Ecto neural progenitor cell (in vitro differentiated cells): Measurements from ENCODE around the gene HOXA6.

Source experiments
- DNase-seq: peaks from one replicate; pipeline ENCODE4 v3.0.0-alpha.2; 2018; ENCODE audit warnings: low spot score

HOXA6 gene

GRCh38 chr7:27107391-27108381 is 39.9 kb downstream of the HOXA6 start:
- no peak for DNase-seq

GRCh38 chr7:27106901-27107240 is 40.7 kb downstream of the HOXA6 start:
- DNase-seq, result no peak

GRCh38 chr7:27106181-27106900 is 41.2 kb downstream of the HOXA6 start:
- DNase-seq, result peak; percentile 75

- no peak for DNase-seq
Observed at GRCh38 chr7:27105301-27106031, 42.1 kb downstream of the HOXA6 start.

- DNase-seq, result no peak
Observed at GRCh38 chr7:27104341-27105058, 43.1 kb downstream of the HOXA6 start.

- no peak for DNase-seq
Observed at GRCh38 chr7:27103489-27104226, 43.9 kb downstream of the HOXA6 start.

- DNase-seq, result no peak
Observed at GRCh38 chr7:27102581-27103442, 44.8 kb downstream of the HOXA6 start, which contains the start of gene HOXA2. TSS of gene HOXA2 (minus strand) at chr7:27102683. CDS start at chr7:27102500, 183 bp downstream.

- peak; percentile 61 for DNase-seq
Observed at GRCh38 chr7:27101957-27102580, 45.5 kb downstream of the HOXA6 start.

GRCh38 chr7:27101171-27101956 is 46.2 kb downstream of the HOXA6 start:
- peak; percentile 58 for DNase-seq

- DNase-seq, result peak; percentile 54
Observed at GRCh38 chr7:27100694-27101170, 46.8 kb downstream of the HOXA6 start.

- DNase-seq, result no peak
Observed at GRCh38 chr7:27099453-27100370, 47.9 kb downstream of the HOXA6 start.

- DNase-seq, result no peak
Observed at GRCh38 chr7:27098578-27099451, 48.8 kb downstream of the HOXA6 start.

GRCh38 chr7:27097686-27098577 is 49.6 kb downstream of the HOXA6 start:
- peak; percentile 68 for DNase-seq

GRCh38 chr7:27096768-27097514 is 50.6 kb downstream of the HOXA6 start:
- DNase-seq, result no peak
